Suprapubic skin (tissue), 4 donors: Measurements from ENCODE around the gene POU2AF1.

Source experiments
- EP300 ChIP-seq: sonication (generic); formaldehyde crosslinking; IDR thresholded peaks from one replicate; pipeline ENCODE4 v1.6.1; 2017; ENCODE audit warnings: antibody characterized with exemption
- POLR2A ChIP-seq, 2 donors: fragments of 450-650 bp; IDR thresholded peaks; one replicate each; pipeline ENCODE4 v1.6.1; 2017; ENCODE audit warnings: antibody characterized with exemption in 2 of 2, mild to moderate bottlenecking in 2 of 2, moderate library complexity in 2 of 2
- POLR2AphosphoS5 ChIP-seq, 3 donors: sonication (generic); formaldehyde crosslinking; IDR thresholded peaks; one replicate each; pipeline ENCODE4 v1.6.1; 2017; ENCODE audit warnings: antibody characterized with exemption in 3 of 3
- TF ChIP-seq, protein P1 (sequence below), 2 donors: fragments of 200-600 bp in 1 of 2; fragments of 450-650 bp in 1 of 2; sonication (generic) in 1 of 2; IDR thresholded peaks; one replicate each; pipeline ENCODE4 v1.5.1; 2016 to 2019; ENCODE audit warnings: antibody characterized with exemption in 2 of 2, mild to moderate bottlenecking in 1 of 2, moderate library complexity in 1 of 2

DNA sequence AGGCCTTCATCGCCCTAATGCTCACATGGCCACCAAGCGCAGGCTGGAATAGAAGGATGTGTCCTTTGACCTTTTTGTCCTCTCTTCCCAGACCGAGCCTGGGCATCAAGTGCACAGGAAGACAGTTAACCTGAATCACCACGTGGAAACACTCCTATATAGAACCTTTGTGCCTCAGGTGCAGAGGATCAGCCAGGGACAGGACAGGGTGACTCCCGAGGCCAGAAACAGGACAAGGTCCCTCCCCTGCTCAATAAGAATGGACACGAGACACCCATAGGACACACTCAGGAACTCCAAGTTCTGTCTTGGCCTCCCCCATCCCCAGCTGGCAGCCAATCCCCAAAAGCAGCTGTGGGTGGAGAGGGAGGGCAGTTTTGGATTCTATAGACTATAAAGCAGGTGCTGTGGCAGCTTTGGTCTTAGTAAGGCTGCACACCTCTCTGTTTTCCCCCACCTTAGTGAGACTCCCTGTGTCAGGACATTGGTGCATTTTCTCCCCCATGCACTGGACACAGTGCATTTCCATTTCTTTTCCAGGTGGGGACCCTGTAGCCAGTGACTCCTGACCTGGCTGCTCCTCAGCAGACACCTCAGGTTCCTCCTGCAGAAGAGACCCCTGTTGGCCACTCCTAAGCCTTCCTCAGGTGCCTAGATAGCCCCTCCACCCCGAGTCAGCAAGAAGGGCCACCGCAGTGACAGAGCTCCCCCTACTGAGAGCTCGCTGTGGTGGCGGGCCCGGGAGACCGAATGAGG is 43.6 kb upstream of the POU2AF1 start:
- TF ChIP-seq POLR2AphosphoS5 (IDR thresholded peaks at IDR 0.05) (no peak), POLR2A (IDR thresholded peaks at IDR 0.05) (no peak), EP300 (no peak)
- TF ChIP-seq, protein P1, sequence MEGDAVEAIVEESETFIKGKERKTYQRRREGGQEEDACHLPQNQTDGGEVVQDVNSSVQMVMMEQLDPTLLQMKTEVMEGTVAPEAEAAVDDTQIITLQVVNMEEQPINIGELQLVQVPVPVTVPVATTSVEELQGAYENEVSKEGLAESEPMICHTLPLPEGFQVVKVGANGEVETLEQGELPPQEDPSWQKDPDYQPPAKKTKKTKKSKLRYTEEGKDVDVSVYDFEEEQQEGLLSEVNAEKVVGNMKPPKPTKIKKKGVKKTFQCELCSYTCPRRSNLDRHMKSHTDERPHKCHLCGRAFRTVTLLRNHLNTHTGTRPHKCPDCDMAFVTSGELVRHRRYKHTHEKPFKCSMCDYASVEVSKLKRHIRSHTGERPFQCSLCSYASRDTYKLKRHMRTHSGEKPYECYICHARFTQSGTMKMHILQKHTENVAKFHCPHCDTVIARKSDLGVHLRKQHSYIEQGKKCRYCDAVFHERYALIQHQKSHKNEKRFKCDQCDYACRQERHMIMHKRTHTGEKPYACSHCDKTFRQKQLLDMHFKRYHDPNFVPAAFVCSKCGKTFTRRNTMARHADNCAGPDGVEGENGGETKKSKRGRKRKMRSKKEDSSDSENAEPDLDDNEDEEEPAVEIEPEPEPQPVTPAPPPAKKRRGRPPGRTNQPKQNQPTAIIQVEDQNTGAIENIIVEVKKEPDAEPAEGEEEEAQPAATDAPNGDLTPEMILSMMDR (IDR thresholded peaks at IDR 0.05), result peak; percentile 30 to 41
